ENCODE measurements around the gene PTH1R.

DNA sequence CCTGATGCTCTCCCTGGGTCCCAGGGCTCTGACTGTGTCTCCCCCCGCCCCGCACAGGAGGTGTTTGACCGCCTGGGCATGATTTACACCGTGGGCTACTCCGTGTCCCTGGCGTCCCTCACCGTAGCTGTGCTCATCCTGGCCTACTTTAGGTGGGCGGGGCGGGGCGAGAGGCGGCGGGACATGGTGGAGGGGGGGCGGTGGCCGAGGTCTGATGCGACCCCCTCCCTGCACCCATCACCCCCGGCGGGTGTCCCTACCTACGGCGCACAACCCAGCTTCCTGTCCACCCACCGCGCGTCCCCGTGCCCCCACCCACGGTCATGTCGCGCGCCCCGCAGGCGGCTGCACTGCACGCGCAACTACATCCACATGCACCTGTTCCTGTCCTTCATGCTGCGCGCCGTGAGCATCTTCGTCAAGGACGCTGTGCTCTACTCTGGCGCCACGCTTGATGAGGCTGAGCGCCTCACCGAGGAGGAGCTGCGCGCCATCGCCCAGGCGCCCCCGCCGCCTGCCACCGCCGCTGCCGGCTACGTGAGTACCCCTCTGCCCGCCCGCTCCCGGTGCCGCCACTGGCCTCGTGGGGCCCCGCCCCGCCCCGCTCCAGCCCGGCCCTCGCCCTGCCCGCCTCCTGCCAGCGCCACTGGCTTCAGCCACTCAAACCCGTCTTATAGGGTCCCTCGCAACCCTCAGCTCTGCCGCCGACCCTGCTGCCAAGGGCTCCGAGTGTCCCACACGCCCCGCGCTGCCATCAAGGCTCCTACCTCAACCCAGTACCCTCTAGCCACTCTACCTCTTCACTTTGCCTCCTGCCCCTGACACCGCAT is 21.0 kb downstream of the PTH1R start:
- TF ChIP-seq EP300 (IDR thresholded peaks at IDR 0.05; ENCODE audit: borderline replicate concordance in 1 of 2, control insufficient read depth in 1 of 2, low read depth in 2 of 2, low read length in 2 of 2) (no peak), RFX5 (IDR thresholded peaks at IDR 0.05; ENCODE audit: low read depth, low read length) (no peak)

All from GM12878 (cell line).